ENCODE data around the gene OTP.

The OTP gene

DNA sequence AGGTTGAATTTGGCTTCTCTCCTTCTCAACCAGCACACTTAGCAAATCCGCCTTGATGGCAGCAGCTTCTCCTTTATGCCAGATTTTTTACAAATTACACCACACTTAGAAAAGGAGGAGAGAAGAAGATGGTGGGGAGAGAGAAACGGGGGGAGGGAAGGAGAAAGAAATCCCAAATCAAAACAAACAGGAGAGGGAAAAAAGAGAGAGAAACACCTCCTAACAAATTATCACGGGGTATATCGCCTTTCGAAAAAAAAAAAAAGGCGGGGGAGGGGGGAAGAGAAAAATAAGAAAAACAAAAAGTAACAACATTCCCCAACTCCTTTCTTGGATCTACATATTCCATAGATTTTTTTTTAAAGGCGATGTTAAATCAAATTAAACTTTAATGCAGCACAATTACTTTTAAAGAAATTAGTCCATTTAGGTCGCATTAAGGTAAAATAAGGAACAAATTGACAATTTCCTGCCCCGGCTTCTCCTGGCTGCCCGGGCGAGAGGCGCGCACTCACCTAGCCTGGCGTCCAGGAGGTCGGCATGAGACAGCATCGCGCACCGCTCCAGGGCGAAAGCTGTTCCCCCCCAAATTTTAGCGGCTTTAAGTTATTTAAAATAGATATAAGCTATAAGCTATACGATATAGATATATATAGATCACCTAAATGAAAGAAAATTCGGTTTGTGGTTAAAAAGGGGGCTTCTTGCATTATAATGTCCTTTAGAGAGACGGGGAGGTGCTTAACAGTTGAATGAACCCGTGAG lies at the start of gene OTP:
OTP (minus strand) TSS at position 716 of the 765 bp plus-strand sequence; CDS start at position 552, 164 bp downstream.
- DNase-seq, result no peak

DNA sequence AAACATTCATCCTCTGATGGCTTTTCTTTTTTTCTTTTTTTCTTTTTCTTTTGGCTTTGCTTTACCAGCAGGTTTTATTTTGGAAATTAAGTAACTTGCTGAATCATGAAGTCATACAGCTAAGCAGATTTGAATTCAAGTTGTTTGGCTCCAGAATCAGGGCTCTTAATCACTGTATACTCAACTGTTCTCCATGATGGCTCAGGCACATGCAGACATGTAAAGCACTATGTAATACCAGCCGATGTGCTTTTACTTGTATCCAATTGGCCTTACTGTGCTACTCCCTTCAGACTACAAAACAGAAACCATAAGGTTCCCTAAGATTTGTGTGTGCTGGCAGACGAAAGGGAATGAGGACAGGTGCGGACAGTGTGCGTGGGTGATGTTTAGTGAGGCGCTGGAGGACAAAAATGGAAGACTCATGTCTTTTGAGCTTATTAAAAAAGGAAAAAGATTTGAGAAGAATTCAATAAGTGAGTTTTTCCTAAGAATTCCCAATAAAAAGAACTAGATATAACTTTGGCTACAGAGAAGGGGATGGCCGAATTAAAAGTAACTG lies 44.7 kb upstream of the OTP start:
- no peak for DNase-seq

DNA sequence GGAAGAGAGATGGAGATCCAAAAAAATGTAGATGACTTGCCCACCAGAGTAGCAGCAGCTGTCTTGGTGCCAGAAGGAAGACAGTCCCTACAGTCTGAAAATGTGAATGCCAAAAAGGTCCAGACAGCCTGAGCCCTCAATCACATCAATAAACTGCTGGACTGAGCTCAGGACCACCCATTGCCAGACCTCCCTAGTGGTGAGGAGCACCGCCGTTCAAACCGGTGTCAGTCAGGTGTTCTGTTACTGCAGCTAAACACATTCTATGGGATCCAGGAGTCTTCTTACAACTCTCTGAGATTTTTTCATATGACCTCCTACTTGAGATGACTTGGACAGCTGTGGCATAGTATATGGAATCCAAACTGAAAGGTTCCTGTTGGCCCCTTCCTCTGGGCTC lies 32.0 kb upstream of the OTP start:
- DNase-seq, result no peak

GRCh38 chr5:77669677-77670076 lies 31.2 kb upstream of the OTP start:
- DNase-seq, result no peak

- no peak for DNase-seq
Measured at GRCh38 chr5:77663090-77663863, 24.8 kb upstream of the OTP start.

DNA sequence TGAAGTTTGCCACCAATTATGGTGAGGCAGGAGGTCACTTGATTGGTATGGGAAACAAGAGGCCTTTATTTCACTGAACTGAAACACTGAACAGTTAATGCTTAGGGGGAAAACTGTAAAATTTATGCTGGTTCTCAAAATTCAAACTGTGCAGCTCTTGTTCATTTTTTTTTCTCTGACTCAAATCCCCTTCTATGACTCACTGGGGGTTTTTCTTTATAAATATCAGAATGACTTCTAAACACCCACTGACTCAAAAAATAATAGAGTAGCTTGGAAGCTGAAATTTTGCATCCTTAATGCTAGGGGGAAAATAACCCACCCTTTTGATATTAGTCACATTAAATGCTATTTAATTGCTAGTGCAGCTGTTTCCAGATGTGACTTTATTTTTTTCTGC lies 24.1 kb upstream of the OTP start:
- DNase-seq, result no peak

DNA sequence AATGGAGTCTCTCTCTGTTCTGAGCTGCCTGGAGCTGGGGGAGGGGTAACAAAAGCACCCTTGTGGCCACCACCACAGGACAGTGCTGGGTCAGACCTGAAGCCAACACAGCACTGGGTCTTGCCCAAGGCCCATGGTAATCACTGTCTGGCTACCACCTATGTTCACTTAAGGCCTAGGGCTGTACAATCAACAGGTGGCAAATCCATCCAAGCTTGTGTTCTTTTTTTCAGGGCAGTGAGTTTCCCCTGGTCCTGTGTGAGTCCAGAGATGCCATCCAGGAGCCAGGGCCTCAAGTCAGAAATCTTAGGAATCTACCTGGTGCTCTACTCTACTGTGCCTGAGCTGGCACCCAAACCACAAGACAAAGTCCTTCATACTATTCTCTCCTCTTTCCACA lies 20.1 kb upstream of the OTP start:
- no peak for DNase-seq

- no peak for DNase-seq
Measured at GRCh38 chr5:77651343-77651742, 12.8 kb upstream of the OTP start.

DNA sequence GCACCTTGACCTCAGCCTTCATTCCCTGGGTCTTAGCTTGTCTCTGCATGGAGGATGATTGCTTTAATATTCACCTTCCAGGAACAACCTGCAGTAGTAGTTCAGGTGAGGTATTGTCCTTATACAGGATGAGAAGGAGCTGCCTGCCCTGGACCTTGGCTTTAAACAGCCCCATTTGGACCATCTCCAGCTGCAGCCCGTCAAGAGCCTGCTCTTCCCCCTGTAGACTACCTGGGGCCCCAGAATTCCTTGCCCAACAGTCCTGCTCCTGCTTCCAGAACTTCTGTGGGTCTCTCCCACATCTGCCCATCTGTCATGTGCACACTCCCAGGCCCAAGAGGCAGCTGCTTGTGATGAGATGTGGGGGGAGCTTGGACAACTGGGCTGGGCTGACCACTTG lies 12.2 kb upstream of the OTP start:
- DNase-seq, result no peak

DNA sequence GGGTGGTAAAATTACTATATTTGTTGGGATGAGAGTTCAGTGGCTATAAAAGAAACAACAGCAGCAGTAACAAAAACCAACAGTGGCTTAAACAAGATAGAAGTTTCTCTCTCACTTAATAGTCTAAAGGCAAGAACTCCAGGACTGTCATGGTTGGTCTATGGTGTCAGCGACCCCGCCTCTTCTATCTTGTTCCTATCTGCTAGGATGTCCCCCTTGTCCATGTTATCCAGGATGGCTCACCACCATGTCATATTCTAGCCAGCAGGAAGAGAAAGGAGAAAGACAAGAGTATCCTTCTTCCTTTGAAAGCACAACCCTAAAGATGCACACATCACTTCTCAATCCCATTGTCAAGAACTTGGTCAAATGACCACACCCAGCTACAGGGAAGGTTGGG lies 11.3 kb upstream of the OTP start:
- no peak for DNase-seq

GRCh38 chr5:77645995-77646639 lies 7.6 kb upstream of the OTP start:
- DNase-seq, result no peak

GRCh38 chr5:77645158-77645994 lies 6.9 kb upstream of the OTP start:
- peak; percentile 49 to 57 for DNase-seq

DNA sequence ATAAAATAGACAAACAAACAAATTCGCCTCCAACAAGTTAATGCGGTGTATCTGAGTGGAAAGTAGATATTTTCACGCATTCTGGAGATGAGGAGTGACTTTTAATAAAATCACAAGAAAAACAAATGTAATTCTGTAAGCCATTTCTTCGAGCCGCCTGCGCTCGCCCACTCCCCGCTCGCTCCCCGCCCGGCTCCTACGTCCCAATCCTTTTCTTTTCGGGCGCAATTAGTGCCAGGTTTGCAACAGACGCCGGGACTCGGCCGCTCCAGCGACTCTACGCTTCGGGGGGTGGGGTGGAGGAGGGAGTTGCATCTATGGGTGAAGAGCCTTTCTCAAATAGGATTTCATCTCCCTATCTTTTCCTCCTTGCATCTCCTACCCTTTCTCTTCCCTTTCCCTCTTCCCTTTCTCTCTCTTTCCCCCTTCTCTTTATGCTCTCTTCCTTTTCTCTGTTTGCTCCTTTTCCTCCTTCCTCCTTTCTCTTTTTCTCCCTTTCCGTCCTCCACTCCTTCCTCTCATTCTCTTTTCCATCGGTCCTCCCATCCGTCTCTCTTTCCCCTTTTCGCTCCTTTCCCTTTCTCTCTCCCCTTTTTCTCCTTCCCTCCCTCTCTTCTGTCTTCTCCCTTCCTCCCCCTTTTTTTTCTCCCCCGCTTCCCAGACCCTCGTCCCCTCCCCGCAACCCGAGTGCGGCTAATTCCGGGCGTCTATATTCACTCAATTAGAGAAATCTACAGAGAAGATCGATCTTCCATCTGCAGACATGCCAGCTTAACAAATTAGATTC lies 6.1 kb upstream of the OTP start:
- no peak for DNase-seq

DNA sequence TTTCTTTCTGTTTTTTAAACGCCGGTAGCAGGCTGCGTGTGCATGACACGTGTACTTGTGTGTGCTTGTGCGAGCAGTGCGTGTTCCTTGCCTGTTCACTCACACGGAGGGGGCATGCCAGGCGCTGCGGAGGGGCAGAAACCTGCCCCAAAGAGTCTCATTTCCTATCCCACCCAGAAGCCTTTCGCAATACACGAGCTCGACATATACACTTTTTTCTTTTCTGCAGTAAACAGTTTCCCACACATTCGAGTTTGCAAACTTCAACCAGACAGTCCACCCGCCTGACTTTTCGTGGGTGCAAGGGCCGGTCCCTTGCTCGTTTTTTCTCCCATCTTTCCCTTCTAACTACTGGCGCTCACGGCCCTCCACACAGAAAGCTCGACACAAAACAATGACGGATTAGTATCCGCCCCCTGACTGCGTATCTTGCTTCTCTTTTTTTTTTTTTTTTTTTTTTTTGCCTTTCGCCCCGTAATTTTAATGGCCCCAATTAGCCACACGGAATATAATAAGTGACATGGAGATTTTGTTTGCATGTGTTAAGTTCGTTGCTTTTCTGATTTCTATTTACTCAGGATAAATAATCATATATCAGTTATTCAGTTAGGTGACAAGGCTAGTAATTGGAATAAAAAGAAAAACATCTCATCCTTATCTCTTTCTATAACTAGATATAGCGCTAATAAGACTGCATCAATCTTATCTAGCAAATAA lies 5.3 kb upstream of the OTP start:
- no peak for DNase-seq

DNA sequence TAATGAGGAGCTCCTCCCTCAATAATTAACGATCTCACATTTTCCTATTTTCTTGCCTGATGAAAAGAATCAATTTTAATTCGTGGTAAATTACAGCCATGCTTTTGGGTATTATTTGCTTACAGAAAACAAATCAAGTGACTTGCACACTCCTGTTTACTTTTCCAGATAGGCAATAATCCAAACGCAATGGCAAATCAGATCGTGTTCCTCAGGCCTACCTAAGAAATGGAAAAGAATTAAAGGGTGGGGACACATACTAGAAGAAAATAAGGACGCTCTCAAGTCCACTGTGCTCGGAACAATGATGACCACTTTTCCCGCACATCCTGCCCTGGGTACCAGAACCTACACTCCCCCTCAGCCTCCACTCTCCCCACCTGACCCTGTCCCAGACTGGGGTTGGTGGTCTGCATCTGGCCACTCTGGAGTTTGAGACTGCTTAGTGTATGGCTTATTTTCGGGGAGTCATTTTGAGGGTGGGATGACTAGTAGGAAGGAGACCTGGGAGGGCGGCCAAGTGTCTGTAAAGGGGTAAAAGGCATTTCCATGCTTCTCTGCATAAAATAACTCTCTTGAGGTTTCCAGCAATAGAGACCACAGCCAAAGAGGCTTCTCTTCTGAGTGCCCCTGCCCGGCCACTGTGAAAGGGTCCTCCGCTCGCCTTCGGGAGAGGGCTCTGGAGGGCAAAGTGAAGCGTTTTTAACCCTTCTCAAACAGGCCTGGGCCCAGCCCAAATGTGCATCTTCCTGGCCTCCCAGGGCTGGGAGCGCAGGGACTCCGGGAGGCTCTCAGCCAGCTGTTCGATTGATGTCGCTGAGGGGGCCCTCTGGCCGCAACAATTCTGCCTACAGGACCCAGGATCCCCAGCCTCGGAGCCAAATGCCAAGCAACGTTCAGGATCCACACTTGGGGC lies 4.5 kb upstream of the OTP start:
- DNase-seq, result no peak

DNA sequence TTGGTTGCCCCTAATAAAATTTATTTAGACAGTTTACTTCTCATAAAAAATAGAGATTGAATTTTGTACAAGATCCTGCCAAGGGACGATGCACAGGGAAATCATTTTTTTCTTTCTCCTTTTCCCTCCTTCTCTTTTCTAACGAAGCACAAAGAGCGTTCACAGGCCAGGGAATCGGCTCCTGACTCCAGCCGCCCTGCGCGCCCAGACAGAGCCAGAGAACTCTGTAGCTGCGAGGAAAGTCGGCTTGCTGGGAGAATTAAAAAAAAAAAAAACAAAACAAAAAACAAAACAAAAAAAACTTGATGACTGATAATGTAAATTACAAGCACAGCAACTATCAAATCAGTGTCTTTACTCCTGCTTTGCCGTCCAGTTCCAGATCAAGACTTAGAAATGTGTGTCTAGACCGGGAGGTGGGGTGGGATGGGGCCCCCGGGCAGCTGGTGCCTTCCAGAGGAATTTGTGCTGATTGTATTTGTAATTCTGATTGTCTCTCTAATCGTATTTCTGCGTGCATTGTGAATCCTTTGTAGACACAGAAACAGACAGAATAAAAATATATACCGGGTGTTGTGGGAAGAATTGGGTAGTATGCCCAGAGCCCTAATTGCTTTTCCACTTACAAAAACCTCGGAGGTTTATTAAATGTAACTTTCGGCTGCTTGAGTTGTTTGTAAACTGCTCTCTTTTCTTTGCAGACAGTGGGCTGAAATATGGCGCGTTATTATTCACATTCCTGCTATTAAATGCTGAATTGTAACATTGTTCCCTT lies 3.6 kb upstream of the OTP start:
- no peak for DNase-seq

DNA sequence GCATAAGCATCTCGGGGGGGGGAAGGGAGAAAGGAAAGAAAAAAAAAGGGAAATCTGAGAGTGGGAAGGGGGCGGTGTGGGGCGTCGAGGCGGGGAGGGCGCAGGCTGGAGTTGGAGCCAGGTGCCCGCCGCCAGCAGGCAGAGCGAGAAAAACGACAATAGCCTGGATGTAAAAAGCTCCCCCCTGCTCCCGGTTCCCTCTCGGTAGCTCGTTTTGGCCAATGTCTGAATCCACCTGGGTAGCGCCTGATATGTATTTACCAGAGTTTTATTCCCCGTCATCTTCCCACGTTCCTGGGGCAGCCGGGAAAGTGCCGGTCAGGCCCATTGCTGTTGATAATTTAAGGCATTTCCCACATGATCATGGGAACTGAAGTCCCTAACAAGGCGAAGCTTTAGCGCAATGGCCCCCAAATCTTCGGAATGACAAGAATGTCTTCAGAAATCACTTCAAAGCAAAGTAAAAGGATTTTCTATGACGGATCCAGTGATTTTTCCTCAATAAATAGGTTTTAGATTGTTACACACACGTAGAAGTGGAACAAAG lies 3.0 kb upstream of the OTP start:
- DNase-seq, result no peak

- DNase-seq, result no peak
Measured at GRCh38 chr5:77640589-77641396, 2.3 kb upstream of the OTP start.
